Rectal smooth muscle tissue (tissue), 1 donor: Measurements from ENCODE around the gene C7orf25.

ENCODE experiments used
- H3K27ac ChIP-seq: one replicate; pipeline ENCODE4 v1.7.0; 2013; ENCODE audit warnings: low read depth, low read length, inconsistent platforms
- H3K27me3 ChIP-seq: one replicate; pipeline ENCODE4 v1.7.0; 2013; ENCODE audit warnings: low read length; ENCODE audit not compliant: control insufficient read depth, insufficient read depth
- H3K36me3 ChIP-seq: one replicate; pipeline ENCODE4 v1.7.0; 2013; ENCODE audit warnings: low read length; ENCODE audit not compliant: control insufficient read depth, insufficient read depth
- H3K4me1 ChIP-seq: one replicate; pipeline ENCODE4 v1.7.0; 2013; ENCODE audit warnings: low read length; ENCODE audit not compliant: control insufficient read depth, insufficient read depth
- H3K4me3 ChIP-seq: one replicate; pipeline ENCODE4 v1.7.0; 2013; ENCODE audit warnings: low read length
- H3K9ac ChIP-seq: one replicate; pipeline ENCODE4 v1.7.0; 2013; ENCODE audit warnings: low read length

C7orf25 gene

DNA sequence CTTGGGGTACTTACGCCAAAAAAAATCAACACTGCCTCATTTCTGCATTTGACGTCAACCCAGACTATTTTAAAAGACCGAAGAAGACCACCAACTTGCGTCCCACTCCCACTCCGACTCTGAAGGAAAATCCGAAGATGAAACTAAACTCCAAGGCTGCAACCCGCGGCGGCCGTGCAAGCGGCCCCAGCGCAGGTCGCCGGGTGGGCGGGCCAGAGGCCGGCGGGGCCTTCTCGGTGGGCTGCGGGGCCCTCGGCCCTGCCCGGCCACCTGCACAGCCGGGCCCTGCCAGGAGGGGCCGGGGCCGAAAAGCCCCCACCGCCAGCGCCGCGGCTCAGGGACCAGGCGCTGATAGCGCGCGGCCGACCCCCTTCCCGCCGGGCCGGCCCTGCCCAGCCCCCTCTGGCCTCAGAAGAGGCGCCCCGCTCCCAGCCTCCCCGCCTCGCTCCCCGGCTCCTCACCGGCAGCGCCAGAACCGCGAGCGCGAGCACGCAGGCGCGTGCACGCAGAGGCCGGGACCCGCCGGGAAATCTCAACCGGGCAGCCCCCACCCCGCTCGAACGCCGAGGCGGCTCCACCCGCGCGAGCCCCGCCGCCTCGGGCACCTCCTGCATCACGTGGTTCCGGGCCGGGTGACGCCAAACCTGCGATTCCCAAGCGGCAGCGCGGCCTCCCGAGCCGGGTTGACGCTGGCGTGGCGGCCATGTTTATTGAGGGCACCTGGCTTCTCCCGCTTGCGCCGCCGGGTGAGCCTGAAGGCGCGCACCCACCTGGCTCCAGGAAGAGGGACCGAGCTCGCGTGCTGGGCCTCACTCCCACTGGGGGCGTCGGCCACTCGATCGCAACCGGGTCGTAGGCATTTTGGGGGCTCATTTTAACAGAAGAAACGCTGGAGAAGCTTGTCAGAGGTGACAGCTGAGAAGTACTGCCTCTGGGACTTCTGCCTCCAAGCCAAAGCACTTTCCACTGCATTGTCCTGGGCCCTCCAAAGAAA, at the start of gene C7orf25:
C7orf25 (minus strand) TSS at position 617 of the 994 bp plus-strand sequence. CDS start 1,170 bp downstream, outside the sequence.
- peak within 1 kb of the TSS; percentile 57 for H3K27ac ChIP-seq
- no peaks in the 10 kb centered on the region for H3K36me3 ChIP-seq

DNA sequence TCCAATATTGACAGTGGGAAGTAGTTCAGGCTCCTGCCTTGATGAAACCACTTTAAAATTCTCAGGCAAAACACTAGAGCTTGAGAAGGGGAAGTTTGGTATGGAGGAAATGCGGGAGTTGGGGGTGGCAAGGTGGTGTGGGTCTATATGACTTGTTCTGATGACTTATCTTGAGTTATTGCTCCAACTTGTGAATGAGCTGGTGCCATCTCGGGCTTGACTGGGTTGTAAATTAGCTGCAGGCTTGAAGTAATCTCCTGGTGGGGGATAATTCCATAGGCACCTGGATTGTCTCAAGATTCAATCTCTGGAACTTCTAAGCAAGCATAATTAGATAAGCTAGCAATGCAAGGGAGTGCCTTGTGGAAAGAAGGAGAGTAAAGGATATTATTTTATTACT, 49.3 kb upstream of the C7orf25 start:
- Histone ChIP-seq H3K36me3 (no peaks in the 10 kb centered on the region), H3K4me1 (peaks cover 5% of the 10 kb centered on the region), H3K9ac (no peak overlapping the region), H3K27ac (no peak overlapping the region), H3K27me3 (no peaks in the 10 kb centered on the region), H3K4me3 (no peak overlapping the region)

More for the DNA sequence above, at the start of gene C7orf25:
- Histone ChIP-seq H3K9ac (peak within 1 kb of the TSS; percentile 28), H3K4me1 (peaks cover 7% of the 10 kb centered on the region), H3K27me3 (no peaks in the 10 kb centered on the region), H3K4me3 (peak within 1 kb of the TSS; percentile 69)

DNA sequence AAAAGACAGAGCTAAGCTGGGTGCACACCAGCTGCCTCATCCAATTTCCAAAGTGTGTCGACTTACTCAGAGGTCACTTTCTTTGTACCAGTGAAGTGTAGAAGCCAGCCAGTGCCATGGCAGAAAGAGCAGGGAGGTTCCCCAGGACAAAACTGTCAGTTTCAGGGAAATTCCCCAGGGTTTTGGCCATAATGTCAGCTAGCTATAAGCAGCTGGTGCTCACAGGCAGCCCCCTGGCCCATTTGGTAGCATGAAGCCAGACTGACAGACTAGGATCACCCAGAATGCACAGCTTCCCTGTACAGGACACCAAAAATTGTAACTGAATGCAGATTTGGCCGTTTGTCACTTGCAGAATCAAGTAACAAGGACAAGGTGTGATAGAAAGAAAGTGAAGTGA, 48.9 kb upstream of the C7orf25 start:
- no peak overlapping the region for H3K9ac ChIP-seq

DNA sequence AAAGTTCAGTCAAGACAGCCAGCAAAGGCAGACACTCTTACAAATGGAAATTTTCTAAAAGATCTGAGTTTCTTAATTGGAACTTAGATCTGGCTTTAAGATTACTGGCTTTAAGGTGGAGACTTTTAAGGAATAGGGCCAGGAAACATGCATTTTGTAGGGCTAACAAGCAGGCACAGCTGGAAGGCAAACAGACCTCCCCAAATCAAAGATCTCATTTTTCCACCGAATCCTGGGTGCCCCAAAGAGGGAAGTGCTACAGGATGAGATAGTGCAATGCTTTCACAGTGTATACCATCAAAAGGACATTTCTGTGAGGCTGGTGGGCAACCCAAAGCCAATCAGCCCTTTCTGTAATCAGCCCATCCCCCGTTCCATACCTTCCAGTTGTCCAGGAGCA, 47.7 kb upstream of the C7orf25 start:
- H3K9ac ChIP-seq, result no peak overlapping the region
- no peaks in the 10 kb centered on the region for H3K36me3 ChIP-seq
- no peaks in the 10 kb centered on the region for H3K4me1 ChIP-seq

More for the DNA sequence above, 48.9 kb upstream of the C7orf25 start:
- Histone ChIP-seq H3K4me3 (no peak overlapping the region), H3K27me3 (no peaks in the 10 kb centered on the region), H3K36me3 (no peaks in the 10 kb centered on the region), H3K4me1 (peaks cover 5% of the 10 kb centered on the region), H3K27ac (no peak overlapping the region)

DNA sequence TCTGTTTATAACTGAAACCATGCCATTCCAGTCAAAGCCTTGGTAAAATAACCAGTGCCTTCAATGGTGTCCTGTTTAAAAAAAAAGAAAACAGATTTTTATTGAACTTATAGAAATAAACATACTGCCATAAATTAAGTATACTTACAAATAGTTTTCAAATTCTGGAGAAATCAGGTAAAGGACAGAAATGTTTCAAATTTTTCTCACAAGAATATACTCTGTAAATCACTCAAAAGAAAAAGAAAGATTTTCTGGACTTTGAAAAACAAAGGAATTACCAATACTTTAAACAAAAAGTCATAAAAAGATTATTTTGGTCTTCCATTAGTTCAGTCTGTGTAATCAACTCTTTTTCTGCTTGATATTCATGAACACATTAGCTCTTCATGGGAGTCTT, 44.2 kb upstream of the C7orf25 start:
- Histone ChIP-seq H3K4me1 (no peaks in the 10 kb centered on the region), H3K27me3 (no peaks in the 10 kb centered on the region), H3K36me3 (no peaks in the 10 kb centered on the region), H3K27ac (no peak overlapping the region), H3K4me3 (no peak overlapping the region), H3K9ac (no peak overlapping the region)

More for the DNA sequence above, 47.7 kb upstream of the C7orf25 start:
- Histone ChIP-seq H3K27ac (no peak overlapping the region), H3K4me3 (no peak overlapping the region), H3K27me3 (no peaks in the 10 kb centered on the region)

DNA sequence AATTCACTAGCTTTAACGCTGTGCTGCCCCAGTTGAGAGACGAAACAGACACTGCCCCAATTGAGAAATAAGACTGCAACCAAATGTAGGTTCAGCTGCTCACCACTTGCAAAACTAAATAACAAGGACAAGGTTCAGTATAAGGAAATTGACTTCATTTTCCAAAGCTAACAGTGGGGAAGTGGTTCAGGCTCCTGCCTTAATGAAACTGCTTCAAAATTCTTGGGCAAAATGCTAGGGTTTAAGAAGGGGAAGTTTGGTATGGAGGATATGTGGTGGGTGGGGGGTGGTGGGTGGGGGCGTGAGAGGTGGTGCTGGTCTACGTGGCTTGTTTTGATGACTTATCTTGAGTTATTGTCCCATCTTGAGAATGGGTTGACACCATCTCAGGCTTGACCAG, 42.1 kb upstream of the C7orf25 start:
- Histone ChIP-seq H3K27ac (no peak overlapping the region), H3K36me3 (no peaks in the 10 kb centered on the region), H3K9ac (no peak overlapping the region), H3K27me3 (no peaks in the 10 kb centered on the region), H3K4me3 (no peak overlapping the region), H3K4me1 (no peaks in the 10 kb centered on the region)

DNA sequence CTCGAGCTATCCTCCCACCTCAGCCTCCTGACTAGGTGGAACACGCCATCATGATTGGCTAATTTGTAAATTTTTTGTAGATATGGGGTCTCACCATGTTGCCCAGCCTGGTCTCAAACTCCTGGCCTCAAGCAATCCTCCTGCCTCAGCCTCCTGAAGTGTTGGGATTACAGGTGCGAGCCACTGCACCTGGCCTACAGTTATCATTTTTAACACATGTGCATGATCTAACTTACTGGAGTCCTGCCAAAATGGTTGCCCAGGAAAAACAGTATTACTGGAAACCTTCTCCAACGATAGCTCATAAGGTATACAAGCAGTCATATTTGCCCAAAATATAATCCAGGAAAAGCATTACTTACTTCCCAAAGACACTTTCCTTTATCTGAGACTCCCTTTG, 40.5 kb upstream of the C7orf25 start:
- Histone ChIP-seq H3K27me3 (no peaks in the 10 kb centered on the region), H3K9ac (no peak overlapping the region), H3K4me3 (no peak overlapping the region), H3K27ac (no peak overlapping the region), H3K36me3 (no peaks in the 10 kb centered on the region), H3K4me1 (no peaks in the 10 kb centered on the region)

DNA sequence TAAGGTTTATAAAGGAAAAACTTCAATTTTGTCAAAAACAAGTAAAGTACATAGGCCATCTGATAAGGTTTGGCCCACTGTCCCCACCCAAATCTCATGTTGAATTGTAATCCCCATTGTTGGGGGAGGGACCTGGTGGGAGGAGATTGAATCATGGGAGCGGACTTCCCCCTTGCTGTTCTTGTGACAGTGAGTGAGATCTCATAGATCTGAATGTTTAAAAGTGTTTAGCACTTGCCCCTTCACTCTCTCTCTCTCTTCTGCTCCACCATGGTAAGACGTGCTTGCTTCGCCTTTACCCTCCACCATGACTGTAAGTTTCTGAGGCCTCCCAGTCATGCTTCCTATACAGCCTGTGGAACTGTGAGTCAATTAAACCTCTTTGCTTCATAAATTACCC, 38.5 kb upstream of the C7orf25 start:
- no peaks in the 10 kb centered on the region for H3K27me3 ChIP-seq
- no peaks in the 10 kb centered on the region for H3K36me3 ChIP-seq
- no peak overlapping the region for H3K9ac ChIP-seq
- no peak overlapping the region for H3K27ac ChIP-seq
- H3K4me3 ChIP-seq, result no peak overlapping the region
- no peaks in the 10 kb centered on the region for H3K4me1 ChIP-seq

DNA sequence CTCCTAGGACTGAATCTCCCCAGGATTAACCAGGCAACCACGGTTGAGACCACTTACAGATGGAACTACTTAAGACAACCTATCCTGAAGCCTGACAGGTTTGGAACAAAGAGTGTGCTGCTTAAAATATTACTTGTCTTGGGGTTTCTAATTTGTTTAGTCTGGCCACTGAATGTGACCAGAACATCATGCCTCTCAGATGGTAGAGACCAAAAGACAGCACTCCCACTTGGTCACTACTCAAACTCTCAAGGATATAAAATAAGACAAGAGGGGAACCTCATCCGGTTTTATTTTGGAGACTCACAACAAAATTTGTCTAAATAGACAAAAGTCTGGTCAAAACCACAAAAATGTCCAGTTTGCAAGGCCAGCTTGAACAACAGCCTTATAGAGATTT, 35.7 kb upstream of the C7orf25 start:
- no peak overlapping the region for H3K9ac ChIP-seq
- H3K4me1 ChIP-seq, result no peaks in the 10 kb centered on the region
- H3K4me3 ChIP-seq, result no peak overlapping the region
- no peaks in the 10 kb centered on the region for H3K36me3 ChIP-seq
- H3K27me3 ChIP-seq, result no peaks in the 10 kb centered on the region
- no peak overlapping the region for H3K27ac ChIP-seq

DNA sequence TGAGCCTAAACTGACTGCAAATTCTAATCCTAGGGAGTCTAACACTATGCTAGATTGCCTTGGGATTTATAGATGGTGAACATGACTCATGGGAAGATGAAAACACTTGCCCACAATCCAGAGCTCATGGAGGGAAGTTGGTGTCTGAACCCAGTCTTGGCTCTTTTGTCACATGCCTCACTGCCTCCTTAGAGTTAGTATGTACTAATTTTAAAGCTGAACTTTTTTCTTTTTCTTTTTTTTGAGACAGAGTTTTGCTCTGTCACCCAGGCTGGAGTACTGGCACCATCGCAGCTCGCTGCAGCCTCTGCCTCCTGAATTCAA, 34.7 kb upstream of the C7orf25 start:
- Histone ChIP-seq H3K9ac (no peak overlapping the region), H3K27me3 (no peaks in the 10 kb centered on the region), H3K36me3 (no peaks in the 10 kb centered on the region), H3K4me1 (no peaks in the 10 kb centered on the region), H3K4me3 (no peak overlapping the region), H3K27ac (no peak overlapping the region)

DNA sequence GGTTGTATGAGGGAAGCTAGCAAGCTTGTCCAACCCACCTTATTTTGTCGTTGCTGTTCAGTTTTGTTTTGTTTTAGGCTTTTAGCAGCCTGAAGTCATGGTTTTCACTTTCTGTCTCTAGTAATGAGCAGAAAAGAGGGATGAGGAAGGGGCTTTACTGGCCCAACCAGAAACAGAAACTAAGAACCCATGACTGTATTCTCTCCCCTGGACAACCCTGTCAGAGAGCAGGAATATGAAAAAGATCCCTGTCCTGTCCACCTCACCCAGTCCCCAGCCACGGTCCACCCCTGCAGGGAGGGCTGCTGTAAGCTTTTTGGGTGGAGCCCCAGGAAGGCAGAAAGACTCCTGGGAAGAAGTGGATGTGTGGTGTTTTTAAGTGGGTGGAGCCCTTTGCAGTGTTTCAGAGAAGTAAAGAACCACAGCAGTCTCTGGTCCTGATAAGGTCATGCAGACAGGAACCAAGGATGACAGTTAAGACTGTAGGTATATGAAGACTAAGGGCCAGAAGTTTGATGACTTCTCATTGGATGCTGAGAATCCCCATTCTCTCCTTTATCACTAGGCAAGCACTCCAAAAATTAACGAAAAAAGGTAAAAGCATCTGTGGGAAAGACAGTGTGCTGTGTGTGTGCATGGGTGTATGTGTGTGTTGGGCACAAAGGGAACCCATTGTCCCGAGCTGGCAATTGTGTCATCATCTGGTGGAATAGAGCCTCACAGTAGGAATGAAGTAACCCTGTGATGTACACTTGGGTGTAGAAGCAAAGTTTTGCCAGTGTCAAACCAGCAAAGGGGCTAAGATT, 34.2 kb upstream of the C7orf25 start:
- Histone ChIP-seq H3K27ac (no peak overlapping the region), H3K36me3 (no peaks in the 10 kb centered on the region), H3K4me1 (no peaks in the 10 kb centered on the region), H3K27me3 (no peaks in the 10 kb centered on the region), H3K4me3 (no peak overlapping the region), H3K9ac (no peak overlapping the region)

DNA sequence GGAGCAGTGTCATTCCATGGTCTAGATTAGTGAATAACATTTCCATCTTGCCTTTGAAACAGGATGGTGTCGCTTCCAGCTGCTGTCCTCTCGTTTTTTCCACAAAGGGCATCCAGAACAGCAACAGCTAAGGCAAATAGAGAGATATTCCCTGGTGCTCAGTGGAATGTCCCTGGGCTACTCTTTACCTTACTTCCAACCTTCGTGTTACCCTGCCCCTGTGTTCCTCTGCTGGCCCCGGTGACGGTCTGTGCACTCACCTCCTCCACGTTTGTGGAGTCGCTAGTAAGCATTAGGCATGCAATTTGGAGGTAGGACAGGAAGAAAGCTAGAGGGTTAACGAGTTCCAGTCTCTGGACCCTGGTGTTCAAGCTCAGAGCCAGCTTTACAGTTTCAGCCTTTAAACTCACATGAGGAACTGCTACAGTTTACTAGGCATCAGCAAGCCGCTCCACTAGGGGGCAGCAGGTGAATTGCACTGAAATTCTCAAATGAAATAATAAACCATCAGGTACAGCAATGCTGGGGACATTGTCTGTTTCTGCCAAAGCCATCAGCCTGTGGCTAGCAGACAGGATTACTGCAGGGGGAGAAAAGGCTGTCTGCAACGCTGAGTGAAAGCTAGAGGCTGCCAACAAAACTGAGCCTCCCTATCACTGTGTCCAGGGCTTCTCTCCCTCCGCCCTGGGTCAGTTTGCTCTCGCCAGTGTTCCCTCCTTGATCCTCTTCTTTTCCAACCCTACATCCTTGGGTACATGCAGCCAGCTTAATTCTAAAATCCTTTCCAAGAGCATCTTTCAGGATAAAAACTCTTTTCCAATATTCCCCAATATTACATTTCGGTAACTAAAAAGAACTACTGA, 29.3 kb upstream of the C7orf25 start:
- H3K27me3 ChIP-seq, result no peaks in the 10 kb centered on the region
- H3K4me3 ChIP-seq, result no peak overlapping the region
- no peaks in the 10 kb centered on the region for H3K36me3 ChIP-seq
- no peaks in the 10 kb centered on the region for H3K4me1 ChIP-seq
- H3K27ac ChIP-seq, result no peak overlapping the region
- no peak overlapping the region for H3K9ac ChIP-seq
